ENCODE results near the gene RBM14.
"Not testable (repeated sequence)": the region's sequence is repeated elsewhere in the genome, so short reads cannot be mapped to it uniquely, and the experiment has no call there.

RBM14 gene

GRCh38 chr11:66636411-66636810 is 20.0 kb downstream of the RBM14 start:
- no peak for DNase-seq (ENCODE audit: low read depth in 2 of 2)

- no peak for DNase-seq (ENCODE audit: low read depth in 2 of 2)
These were observed 21.2 kb downstream of the RBM14 start for GRCh38 chr11:66637557-66638176.

GRCh38 chr11:66638177-66639065 is 22.0 kb downstream of the RBM14 start, which contains the start of gene RBM4:
TSS of gene RBM4 (plus strand) at chr11:66638703. CDS start at chr11:66639712, 1,009 bp downstream.
- peak; percentile 100 for DNase-seq (ENCODE audit: low read depth in 2 of 2)

- DNase-seq (ENCODE audit: low read depth in 2 of 2) = no peak
These were observed 22.8 kb downstream of the RBM14 start for GRCh38 chr11:66639066-66639813.

- not testable (repeated sequence) for DNase-seq (ENCODE audit: low read depth in 2 of 2)
These were observed 23.4 kb downstream of the RBM14 start for GRCh38 chr11:66639814-66640340.

GRCh38 chr11:66641834-66642233 is 25.4 kb downstream of the RBM14 start:
- no peak for DNase-seq (ENCODE audit: low read depth in 2 of 2)

- no peak for DNase-seq (ENCODE audit: low read depth in 2 of 2)
These were observed 27.5 kb downstream of the RBM14 start for GRCh38 chr11:66643745-66644437.

- DNase-seq (ENCODE audit: low read depth in 2 of 2) = no peak
These were observed 30.4 kb downstream of the RBM14 start for GRCh38 chr11:66646828-66647227.

GRCh38 chr11:66649903-66650302 is 33.5 kb downstream of the RBM14 start:
- DNase-seq (ENCODE audit: low read depth in 2 of 2) = no peak

GRCh38 chr11:66651016-66651415 is 34.6 kb downstream of the RBM14 start:
- DNase-seq (ENCODE audit: low read depth in 2 of 2) = no peak

- DNase-seq (ENCODE audit: low read depth in 2 of 2) = no peak
These were observed 36.2 kb downstream of the RBM14 start for GRCh38 chr11:66652651-66653050.

GRCh38 chr11:66653123-66653522 is 36.7 kb downstream of the RBM14 start:
- DNase-seq (ENCODE audit: low read depth in 2 of 2) = no peak

- no peak for DNase-seq (ENCODE audit: low read depth in 2 of 2)
These were observed 43.3 kb downstream of the RBM14 start for GRCh38 chr11:66659763-66660162.

GRCh38 chr11:66663741-66664296 is 47.4 kb downstream of the RBM14 start:
- DNase-seq (ENCODE audit: low read depth in 2 of 2) = no peak

GRCh38 chr11:66665369-66665768 is 48.9 kb downstream of the RBM14 start:
- no peak for DNase-seq (ENCODE audit: low read depth in 2 of 2)

GRCh38 chr11:66670816-66671215 is 54.4 kb downstream of the RBM14 start:
- DNase-seq (ENCODE audit: low read depth in 2 of 2) = no peak

GRCh38 chr11:66674964-66675602 is 58.7 kb downstream of the RBM14 start:
- DNase-seq (ENCODE audit: low read depth in 2 of 2) = no peak

- no peak for DNase-seq (ENCODE audit: low read depth in 2 of 2)
These were observed 60.0 kb downstream of the RBM14 start for GRCh38 chr11:66676282-66676919.

Measured in fibroblast of skin of left biceps (primary cell).